Suppressor macrophage treated with lipopolysaccharide for 4 hours (primary cell): ENCODE data around the gene LAMTOR5.
A peak's percentile ranks its signal among the peaks of the same experiment; 100 is the strongest.
"Not testable (repeated sequence)": the region's sequence is repeated elsewhere in the genome, so short reads cannot be mapped to it uniquely, and the experiment has no call there.

ENCODE experiments used
- DNase-seq: peaks from one replicate; pipeline ENCODE4 v3.0.0-alpha.2; 2020

Gene LAMTOR5

DNA sequence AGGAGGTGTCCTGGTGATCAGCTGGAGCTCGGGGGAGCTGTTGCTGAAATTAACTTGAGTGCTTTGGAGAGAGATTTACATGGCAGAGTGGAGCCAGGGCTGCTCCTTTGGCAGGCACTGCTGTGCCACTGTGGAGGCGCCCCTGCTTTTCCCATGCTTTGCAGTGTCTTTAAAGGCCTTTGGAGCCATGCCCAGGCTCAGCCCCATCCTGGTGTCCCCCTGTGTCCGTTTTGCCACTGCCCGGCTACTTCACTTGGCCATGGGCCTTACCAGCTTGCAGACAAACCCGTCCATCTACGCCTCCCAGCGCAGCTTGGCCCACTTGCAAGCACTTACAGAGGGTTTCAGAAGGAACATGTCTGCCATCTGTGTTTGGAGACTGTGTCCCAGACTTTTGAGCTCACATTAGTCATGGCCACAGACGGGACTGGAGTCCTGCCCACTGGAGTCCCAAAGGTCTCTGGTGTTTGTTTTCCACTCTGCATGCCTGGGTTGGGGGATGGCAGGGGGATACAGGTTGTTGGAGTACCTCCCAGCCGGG is 18.2 kb upstream of the LAMTOR5 start:
- no peak for DNase-seq

DNA sequence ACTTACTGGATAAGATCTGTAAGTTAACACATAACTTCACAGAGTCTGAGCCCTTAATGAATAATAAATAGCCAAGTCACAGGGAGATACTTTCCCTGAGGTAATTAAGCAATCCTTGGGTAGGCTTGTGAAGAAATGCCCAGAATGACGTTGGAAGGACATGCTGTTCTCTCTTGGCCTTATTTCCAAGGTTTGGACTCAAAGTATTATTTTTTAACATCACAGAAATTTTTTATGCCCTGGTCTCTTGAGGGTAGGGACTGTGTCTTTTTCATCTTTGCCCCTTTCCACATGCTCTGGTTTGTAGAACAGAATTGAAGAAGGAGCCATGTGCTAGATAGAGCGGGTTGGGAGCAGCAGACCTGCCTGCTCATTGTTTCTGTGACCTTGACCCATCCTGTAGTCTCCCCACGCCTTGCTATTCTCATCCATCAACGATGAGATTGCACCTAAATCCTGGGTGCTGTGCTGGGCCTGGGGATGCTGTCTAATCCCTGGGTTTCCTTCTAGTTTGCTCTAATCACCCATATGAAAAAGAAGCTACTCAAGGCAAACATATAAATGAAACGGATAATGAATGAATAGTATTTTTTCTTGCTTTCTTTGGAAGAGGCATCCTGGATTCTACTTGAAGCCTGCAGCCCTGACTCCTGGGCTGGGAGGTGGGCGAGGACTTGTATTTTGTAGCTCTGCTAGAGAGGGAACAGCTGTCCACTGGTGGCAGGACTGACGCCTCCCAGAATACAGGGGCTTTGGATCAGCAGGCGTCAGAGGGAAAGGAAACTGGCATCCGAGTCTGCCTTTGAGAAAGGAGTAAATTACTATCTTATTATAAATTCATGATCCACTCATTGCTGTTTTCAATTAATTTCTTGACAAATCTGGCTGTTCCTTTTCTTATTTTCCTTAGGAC is 17.5 kb upstream of the LAMTOR5 start:
- peak; percentile 52 for DNase-seq

DNA sequence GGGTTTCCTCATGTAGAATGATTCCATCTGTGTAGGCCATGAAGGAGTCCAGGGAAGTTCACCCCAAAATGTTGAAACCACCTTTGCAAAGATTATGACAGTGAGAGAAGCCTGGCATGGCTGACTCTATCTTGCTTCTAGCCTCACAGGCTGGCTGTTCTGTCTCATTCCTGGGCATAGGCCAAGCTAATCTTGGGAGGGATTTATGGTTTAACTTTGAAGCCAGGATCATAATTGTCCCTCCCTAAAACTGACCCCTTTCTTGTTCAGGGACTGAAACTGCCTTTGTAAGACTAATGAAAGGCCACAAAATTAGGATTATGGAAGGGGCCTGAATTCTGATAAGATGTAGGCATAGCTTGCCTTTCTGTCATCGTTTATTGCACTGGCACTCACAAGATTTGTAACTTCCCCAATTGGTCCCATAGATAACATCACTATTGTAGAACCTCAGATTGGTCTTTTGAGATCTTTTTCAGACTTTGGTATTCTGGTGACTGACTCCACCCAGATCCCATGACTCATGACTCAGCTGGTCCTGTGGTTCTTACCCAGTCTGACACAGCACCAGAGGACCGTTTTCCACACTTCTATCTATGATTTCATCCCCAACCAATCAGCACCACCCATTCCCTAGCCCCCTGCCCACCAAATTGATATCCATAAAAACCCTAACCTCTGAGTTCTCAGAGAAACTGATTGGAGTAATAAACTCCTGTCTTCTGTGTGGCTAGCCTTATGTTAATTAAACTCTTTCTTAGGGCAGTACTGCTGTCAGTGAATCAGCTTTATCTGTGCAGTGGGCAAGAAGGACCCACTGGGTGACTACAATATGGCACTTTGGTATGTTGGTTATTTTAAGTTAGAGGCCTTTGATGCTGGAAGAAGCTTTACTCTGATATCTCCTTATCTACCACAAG is 13.6 kb upstream of the LAMTOR5 start:
- peak; percentile 87 for DNase-seq

DNA sequence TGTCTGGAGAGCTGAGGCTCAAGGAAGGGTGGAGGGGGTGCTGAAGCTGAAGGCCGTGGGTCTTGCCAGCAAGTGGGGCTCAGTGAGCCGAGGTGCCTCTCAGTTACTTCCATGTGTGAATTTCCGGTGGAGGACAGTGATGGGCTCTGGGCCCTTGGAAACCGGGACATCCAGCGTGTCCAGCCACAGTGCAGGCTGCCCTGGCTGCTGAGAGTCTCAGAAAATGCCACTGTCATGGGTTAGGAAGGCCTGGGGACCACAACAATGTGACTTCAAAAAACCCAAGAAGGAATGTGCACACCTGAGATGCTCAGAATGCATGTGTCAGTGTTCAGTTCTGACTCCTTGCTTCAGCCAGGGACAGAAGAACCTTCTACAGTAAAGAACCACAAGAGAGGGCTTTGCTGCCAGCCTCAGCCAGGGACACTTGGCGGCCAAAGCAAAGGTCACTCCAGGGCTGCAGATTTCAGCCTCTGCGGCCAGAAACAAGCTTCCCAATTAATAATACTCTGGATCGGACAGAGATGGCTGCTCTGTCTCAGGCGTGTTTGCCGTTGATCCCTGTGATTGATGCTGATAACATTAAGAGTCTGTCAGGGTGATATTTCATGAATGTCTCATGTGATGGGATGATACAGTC is 12.6 kb upstream of the LAMTOR5 start:
- no peak for DNase-seq

DNA sequence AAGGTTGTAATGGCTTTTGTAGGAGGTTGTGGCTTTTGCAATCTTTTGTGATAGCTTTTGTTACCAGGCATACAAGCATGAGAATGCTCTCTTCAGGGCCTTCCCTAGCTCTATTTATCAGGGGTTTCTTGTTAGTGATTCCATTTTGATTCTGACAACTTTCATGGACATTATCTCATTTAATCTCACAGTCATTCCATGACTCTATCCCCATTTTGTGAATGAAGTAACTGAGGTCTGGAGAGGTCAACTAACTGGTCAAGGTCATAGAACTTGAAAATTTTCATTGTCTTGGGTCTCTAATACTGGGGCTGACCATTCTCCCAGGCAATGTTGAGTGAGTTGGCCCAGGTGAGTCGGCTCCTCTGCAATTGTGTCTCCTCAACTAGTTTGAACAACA is 11.2 kb upstream of the LAMTOR5 start:
- no peak for DNase-seq

DNA sequence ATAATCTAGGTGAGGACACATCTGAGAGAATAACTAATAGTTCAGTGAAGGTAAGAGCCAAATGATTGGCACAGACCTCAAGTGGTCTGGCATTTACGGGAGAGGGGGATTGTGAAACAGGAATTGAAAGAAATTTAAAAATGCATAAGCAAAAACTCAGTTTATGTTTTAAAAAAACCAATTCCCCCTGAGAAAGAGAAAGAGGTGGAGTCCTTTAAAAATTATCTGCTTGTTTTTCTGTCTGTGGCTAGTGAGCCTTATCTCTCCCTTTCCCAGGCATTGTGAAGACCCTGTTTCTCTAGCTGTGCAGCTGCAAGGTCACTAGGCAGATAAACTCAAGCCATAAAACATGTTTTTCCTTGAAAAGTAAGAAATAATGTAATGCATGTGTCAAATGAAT is 5.6 kb upstream of the LAMTOR5 start:
- not testable (repeated sequence) for DNase-seq

DNA sequence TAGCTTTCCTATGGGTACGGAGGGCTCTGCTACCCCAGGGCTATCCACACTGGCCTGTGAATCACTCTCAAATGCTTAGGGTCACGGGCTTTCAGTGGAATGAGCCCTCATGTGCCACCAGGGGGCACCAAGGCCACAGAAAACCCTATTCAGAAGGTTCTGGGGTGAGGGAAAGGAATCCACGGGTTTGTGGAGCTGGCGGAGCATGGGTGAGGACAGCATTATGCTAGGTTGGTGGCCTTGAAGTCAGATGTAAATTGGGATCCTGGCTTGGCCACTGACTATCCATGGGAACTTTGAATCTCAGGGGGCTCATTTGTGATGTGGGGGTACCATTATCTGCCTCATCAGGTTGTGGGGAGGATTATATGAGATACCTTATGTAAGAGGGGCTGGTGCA is 5.1 kb upstream of the LAMTOR5 start:
- peak; percentile 91 for DNase-seq

DNA sequence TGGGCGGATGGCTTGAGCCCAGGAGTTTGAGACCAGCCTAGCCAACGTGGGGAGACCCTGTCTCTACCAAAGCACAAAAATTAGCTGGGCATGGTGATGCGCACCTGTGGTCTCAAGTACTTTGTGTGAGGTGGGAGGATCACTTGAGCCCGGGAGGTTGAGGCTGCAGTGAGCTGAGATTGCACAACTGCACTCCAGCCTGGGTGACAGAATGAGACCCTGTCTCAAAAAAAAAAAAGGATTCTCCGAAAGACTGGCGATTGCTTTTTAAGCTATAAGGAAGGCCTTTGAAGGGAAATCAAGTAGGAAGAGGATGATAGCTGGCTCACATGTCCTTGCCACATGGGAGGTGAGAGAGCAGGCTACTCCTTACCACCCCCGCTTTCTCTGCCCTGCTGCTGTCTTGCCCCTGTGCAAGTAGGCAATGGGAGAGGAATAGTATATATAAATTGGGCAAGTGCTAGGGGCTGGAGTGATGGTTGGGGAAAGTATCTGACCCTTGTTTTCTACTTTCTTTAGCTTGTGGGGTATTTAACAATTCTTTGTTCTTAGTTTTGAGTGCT is 3.8 kb upstream of the LAMTOR5 start:
- DNase-seq: no peak

DNA sequence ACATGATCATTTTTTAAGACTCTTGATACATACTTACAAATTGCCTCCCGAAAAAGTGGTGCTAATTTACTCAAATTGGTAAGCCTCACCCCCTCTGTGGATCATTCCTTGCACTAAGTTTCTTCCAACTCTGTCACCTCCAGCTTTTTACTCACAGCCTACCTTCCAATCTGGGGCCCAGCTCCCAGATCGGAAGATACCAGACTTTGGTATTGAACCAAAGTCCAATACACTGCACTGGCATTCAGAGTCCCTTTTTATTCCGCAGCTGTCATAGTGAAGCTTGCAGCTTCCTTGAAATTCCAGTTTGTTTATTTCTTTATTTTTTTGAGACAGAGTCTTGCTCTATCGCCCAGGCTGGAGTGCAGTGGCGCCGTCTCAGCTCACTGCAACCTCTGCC is 1.8 kb upstream of the LAMTOR5 start:
- DNase-seq: no peak

DNA sequence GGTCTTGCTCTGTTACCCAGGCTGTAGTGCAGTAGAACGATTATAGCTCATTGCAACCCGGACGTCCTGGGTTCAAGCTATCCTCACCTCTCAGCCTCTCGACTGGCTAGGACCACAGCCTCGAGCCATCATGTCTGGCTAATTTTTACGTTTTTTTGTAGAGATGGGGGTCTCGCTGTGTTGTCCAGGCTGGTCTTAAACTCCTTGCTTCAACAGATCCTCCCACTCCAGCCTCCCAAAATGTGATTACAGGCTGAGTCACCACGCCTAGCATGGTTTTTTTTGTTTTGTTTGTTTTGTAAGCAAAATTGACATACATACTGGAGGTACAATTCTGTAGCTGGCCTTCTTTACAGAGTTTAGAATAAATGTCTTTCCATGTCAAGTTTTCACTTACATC is 994 bp upstream of the LAMTOR5 start:
- no peak for DNase-seq

DNA sequence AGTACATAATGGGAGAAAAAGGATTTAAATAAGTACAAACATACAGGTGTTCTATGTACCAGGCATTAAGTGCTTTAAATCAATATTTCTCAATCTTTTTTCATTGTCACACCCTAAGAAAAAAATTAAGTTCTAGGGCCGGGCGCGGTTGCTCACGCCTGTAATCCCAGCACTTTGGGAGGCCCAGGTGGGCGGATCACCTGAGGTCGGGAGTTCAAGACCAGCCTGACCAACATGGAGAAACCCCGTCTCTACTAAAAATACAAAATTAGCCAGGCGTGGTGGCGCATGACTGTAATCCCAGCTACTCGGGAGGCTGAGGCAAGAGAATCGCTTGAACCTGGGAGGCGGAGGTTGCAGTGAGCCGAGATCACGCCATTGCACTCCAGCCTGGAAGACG is 1.1 kb downstream of the LAMTOR5 start:
- not testable (repeated sequence) for DNase-seq

DNA sequence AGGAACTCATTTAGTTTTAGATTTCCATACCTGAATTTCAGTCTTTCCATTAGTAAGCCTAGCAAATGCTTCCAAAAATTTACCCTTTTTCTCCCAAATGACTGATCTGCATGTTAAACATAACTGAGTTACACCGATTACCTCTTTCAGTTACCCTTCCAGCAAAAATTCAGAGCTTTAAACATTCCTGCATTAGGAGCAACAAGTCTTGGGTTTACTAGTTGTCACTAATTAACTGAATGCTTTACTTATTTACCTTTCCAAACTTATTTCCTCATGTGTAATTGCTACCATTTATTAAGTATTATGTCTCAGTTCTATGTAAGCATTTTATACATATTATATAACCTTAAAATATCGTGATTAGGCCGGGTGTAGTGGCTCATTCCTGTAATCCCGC is 3.1 kb downstream of the LAMTOR5 start:
- DNase-seq: no peak

DNA sequence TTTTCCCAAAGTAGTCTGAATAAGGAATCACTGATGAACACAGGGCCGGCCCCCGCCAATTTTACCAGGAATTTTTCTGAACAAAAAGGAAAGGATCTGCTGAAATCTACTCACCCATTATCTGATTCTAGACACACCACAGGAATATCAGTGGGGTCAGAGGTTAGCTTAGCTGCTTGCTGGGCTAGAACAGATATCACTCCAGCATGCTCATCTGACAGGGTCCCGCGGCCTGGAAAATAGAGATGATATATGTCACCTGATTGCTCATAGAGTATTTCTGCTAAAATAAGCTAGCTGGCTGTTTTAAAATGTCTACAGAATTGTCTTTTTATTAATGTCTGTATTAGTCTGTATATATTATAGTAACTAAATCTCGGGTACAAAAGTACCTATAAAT is 3.7 kb downstream of the LAMTOR5 start:
- no peak for DNase-seq

DNA sequence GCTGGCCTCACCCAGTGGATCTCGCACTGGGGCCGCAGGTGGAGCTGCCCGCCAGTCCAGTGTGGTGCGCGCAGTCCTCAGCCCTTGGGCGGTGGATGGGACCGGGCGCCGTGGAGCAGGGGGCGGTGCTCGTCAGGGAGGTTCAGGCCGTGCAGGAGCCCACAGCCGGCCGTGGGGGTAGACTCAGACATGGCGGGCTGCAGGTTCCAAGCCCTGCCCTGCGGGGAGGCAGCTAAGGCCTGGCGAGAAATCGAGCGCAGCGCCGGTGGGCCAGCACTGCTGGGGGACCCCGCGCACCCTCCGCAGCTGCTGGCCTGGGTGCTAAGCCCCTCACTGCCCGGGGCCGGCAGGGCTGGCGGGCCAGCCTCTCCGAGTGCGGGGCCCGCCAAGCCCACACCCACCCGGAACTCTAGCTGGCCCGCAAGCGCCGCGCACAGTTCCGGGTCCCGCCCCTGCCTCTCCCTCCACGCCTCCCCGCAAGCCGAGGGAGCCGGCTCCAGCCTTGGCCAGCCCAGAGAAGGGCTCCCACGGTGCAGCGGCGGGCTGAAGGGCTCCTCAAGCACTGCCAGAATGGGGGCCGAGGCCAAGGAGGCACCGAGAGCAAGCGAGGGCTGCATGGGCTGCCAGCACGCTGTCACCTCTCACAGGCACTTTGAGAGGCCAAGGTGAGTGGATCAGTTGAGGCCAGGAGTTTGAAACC is 11.1 kb downstream of the LAMTOR5 start:
- not testable (repeated sequence) for DNase-seq

DNA sequence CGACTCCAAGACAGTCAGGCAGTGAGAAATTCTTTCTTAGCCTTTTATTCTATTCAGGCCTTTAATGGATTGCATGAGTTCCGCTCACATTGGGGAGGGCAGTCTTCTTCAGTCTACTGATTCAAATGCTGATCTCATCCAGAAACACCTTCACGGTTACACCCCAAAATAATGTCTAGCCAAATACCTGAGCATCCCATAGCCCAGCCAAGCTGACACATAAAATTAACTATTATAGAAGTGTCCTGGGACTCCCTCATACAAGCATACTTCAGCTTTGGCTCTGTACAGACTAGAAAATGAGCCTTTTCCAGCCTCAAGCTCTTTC is 13.0 kb downstream of the LAMTOR5 start:
- DNase-seq: no peak

DNA sequence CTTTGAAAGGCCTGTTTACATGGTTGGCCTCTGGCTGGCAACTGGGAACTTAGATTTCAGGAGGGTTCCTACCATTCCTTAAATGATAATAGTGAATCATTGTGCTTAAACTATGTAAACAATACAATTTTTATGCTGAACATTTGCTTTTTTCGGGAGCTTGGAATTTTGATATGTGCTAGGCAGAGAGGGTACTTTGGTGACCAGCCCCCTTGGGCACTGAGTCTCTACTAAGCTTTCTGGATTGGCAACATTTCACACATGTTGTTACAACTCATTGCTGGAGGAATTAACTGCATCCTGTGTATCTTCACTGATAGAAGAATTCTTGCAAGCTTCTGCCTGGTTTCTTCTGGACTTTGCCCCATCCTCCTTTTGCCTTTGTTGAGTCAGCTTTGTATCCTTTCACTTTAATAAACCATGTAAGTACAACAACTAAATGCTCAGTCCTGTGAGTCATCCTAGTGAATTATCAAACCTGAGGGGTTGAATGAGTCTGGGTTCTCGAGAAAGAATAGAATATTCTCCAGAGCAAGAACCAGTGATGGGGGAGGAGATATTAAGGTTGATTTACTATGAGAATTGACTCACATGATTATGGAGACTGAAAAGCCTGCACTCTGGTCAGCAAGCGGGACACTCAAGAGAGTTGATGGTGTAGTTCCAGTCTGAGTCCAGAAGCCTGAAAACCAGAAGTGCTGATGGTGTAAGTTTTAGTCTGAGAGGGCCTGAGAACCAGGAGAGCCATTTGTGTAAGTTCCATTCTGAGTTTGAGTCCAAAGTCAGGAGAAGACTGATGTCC is 13.6 kb downstream of the LAMTOR5 start:
- no peak for DNase-seq

DNA sequence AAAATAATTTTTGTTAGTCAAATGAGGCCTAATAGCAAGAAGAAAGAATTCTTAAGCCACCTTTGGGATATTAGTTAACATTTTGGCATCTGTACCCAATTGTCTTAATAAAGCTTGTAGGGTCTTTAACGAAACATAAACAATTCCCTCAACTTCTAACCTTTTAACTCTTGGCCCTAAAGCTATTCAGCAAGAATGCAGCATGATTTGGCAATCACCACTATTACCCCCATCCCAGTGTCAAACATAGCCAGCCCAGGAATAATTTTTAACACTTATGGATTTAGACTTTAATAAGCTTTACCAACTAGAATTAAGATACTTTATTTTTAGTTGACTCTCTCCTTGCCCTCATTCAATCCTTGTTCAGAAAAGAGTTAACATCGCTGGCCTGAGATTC is 14.2 kb downstream of the LAMTOR5 start:
- DNase-seq: no peak

DNA sequence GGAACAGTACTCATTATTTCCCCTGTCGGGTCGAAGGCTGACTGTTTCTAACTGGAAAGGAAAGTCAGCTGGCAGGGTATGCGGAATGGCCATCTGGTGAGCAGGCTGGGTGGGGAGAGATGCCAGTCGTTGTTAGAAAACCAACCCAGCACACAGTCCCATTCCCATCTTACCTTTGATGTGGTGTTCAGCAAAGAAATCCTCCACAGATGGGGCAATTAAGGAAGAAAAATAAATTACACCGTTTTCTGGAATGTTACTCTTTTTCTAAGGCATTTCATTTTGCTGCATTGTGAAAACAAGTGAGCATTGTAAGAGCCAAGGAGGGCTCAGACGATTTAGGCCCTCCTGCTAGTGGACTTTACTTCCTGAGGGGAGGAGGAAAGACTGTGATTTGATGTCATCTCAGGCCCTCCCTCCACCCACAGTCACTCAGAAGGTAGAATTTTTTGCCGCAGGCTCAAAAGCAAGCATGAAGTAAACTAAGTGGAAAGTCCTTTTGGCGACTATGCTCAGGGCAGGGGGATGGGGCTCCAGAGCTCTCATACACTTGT is 16.7 kb downstream of the LAMTOR5 start, which contains the start of gene SLC16A4:
Gene SLC16A4, minus strand, starts transcription at position 335 of the 554 bp plus-strand sequence. CDS start 1,703 bp downstream, outside the sequence.
- no peak for DNase-seq

DNA sequence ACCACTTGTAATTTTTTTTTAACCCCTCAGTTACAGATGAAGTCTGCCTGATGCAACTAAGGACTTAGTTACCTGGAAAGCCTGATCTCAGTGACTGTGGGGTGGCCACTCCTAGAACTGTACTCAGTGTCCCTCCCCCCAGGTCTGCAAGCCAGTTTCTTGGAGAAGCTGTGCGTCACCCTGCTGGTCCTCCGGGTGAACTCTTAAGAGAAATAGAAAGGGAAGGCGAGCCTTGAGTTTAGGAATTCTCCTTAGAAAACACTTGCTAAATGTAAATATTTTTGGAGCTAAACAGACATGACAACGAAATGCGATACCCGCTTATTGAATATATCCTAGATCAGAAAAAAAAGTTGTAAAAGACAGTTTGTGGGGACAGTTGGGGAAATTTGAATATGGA is 17.4 kb downstream of the LAMTOR5 start:
- DNase-seq: no peak

DNA sequence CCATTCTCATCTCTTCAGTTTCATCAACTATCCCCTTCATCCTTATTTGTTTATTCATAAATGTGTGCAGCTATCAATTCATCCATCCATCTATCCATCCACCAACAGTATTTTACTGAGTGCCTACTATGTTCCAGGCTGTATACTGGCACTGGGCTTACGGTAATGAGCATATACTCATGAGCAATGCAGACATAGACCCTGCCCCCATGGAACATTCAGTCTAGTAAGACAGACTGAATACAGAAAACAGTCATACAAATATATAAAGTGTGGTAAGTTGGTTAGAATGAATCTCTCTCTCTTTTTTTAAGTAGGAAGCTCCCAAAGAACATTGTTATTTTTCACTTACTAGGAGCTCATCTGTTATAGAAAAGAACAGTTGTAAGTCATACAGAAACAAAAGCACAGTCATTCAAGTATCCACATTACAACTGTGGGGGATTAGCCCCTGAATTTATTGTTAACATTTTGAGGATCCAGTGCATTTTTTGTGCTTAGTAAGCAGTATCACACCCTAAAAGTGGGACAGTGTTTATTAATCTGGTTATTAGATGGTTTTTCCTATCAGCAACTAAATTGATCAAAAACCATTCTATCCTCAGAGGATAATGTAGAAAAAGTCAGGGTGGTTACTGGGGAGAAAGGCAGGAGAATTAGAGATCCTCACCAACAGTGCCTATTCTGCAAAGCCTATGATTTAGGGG is 20.3 kb downstream of the LAMTOR5 start:
- DNase-seq: no peak
